T-cell (primary cell): ENCODE measurements around the gene IRF3. TPM values are rescaled to one million over a fixed set of nuclear protein-coding genes. Genes with fewer than 3 reads are reported as not detected.
A peak's percentile ranks its signal among the peaks of the same experiment; 100 is the strongest.

Source experiments
- ATAC-seq, 4 experiments: fragments of 200-7000 bp in 3 of 4; fragments of 150-1000 bp in 1 of 4; cut with Tn5 transposase; replicated peaks in 1 of 4; 1 replicate in 3 of 4; 2 replicates in 1 of 4; pipeline ENCODE4 v1.10.0; 2021; ENCODE audit warnings: moderate library complexity in 3 of 4, mild to moderate bottlenecking in 2 of 4, moderate number of reproducible peaks in 1 of 4
- CTCF ChIA-PET, 2 donors: fragments of 300-600 bp; sonication (Branson Sonifier 250); formaldehyde crosslinking; loops; one replicate each; lab custom pipeline; 2022; ENCODE audit warnings: antibody characterized with exemption in 2 of 2; lab: Charles Lee
- POLR2A ChIA-PET, 2 donors: fragments of 300-600 bp; sonication (Branson Sonifier 250); formaldehyde crosslinking; loops; one replicate each; lab custom pipeline; 2022; ENCODE audit warnings: antibody characterized with exemption in 2 of 2; lab: Charles Lee
- DNase-seq, 35 experiments: peaks; one replicate each; pipeline versions ENCODE4 v3.0.0 to v3.0.0-alpha.2; 2013 to 2023
- H3K27ac ChIP-seq: one replicate; pipeline ENCODE4 v1.5.1; 2013; ENCODE audit warnings: low read length
- H3K27me3 ChIP-seq, 2 experiments: replicated peaks in 1 of 2; 1 replicate in 1 of 2; 2 replicates in 1 of 2; pipeline versions ENCODE4 v1.6.1 to v1.7.0; 2013; ENCODE audit warnings: low read length in 1 of 2, mixed read lengths in 1 of 2; ENCODE audit not compliant: control insufficient read depth in 2 of 2, insufficient read depth in 2 of 2; ENCODE audit errors: extremely low read depth in 1 of 2
- H3K36me3 ChIP-seq, 2 donors: 1 replicate in 1 of 2; 2 replicates in 1 of 2; pipeline versions ENCODE4 v1.6.1 to v1.7.0; 2013; ENCODE audit warnings: low read length in 1 of 2; ENCODE audit not compliant: control insufficient read depth in 2 of 2, insufficient read depth in 1 of 2; ENCODE audit errors: extremely low read depth in 1 of 2
- H3K4me1 ChIP-seq, 2 experiments: 1 replicate in 1 of 2; 2 replicates in 1 of 2; pipeline versions ENCODE4 v1.6.1 to v1.7.0; 2013; ENCODE audit warnings: low read length in 2 of 2, mixed read lengths in 1 of 2; ENCODE audit not compliant: insufficient read depth in 2 of 2, control insufficient read depth in 1 of 2; ENCODE audit errors: extremely low read depth in 1 of 2
- H3K4me3 ChIP-seq, 2 donors: 1 replicate in 1 of 2; 2 replicates in 1 of 2; pipeline versions ENCODE4 v1.5.1 to v1.7.0; 2013; ENCODE audit warnings: mild to moderate bottlenecking in 2 of 2, low read length in 1 of 2, moderate library complexity in 1 of 2; ENCODE audit not compliant: control insufficient read depth in 1 of 2; ENCODE audit errors: extremely low read depth in 1 of 2
- H3K9me3 ChIP-seq: 2 replicates; pipeline ENCODE4 v1.7.0; 2013
- H3K27ac Mint-ChIP-seq, 2 donors: one replicate each; pipeline ENCODE4 v1.8.0; 2020 to 2021; ENCODE audit warnings: mild to moderate bottlenecking in 2 of 2, mixed read lengths in 2 of 2
- H3K27me3 Mint-ChIP-seq, 2 donors: one replicate each; pipeline ENCODE4 v1.8.0; 2021 to 2022; ENCODE audit warnings: mixed read lengths in 2 of 2
- H3K36me3 Mint-ChIP-seq: one replicate; pipeline ENCODE4 v1.8.0; 2021; ENCODE audit warnings: mixed read lengths
- H3K4me1 Mint-ChIP-seq, 3 donors: one replicate each; pipeline ENCODE4 v1.8.0; 2020 to 2022; ENCODE audit warnings: mixed read lengths in 3 of 3, mild to moderate bottlenecking in 1 of 3
- H3K4me3 Mint-ChIP-seq, 3 donors: one replicate each; pipeline ENCODE4 v1.8.0; 2020 to 2022; ENCODE audit warnings: mild to moderate bottlenecking in 3 of 3, mixed read lengths in 3 of 3, moderate library complexity in 3 of 3
- H3K9me3 Mint-ChIP-seq, 3 donors: one replicate each; pipeline ENCODE4 v1.8.0; 2020 to 2022; ENCODE audit warnings: mixed read lengths in 3 of 3
- WGBS: methylation state at CpG from one replicate; pipeline ENCODE4 v1.1.5; 2013; ENCODE audit warnings: missing lambda C conversion rate; ENCODE audit not compliant: insufficient coverage; 5-methylcytosine and 5-hydroxymethylcytosine counted together
- total RNA-seq, 35 experiments: library from RNA in 6 of 35; stranded (reverse) in 6 of 35; fragments of 120-200 nt in 1 of 35; gene quantifications; one replicate each; pipeline versions ENCODE4 v1.2.1 to v1.2.4 and lab custom pipeline; 2013 to 2026

The IRF3 gene
- total RNA-seq, 5 donors from 2014 or later (not counting 1 experiment from before 2014, with no cell fraction given), result 191 to 376 (median 350) TPM

DNA sequence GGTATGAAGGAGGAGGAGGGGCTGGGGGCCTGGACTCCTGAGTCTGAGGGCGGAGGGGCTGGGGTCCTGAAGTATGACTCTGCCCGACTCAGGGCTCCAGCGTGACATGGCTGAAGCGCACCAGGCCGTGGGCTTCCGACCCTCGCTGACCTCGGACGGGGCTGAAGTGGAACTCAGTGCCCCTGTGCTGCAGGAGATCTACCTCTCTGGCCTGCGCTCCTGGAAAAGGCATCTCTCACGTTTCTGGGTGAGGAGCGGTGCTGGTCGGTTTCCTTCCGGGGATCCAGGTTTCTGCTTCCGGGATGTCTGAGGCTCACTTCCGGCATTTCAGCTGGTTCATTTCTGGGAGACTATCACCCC is 26.5 kb upstream of the IRF3 start:
- Mint-ChIP-seq H3K4me3 (peak overlapping the region in 1 of 3 donors; percentile 82), H3K27me3 (peaks cover 13 to 26% of the 10 kb centered on the region in 2 donors), H3K27ac (no peak overlapping the region), H3K36me3 (peaks cover 3% of the 10 kb centered on the region), H3K9me3 (no peaks in the 10 kb centered on the region), H3K4me1 (peaks cover 19 to 26% (median 25%) of the 10 kb centered on the region in 3 donors)
- DNase-seq (no peak), ATAC-seq (no peak)
- POLR2A ChIA-PET, result interaction anchor here in 1 of 2 donors (0.5 kb wide), 1 partner anchor 505 kb away, joined by 5 read pairs; no protein-coding TSS in a partner anchor
- no peak overlapping the region for H3K27ac ChIP-seq
- H3K4me3 ChIP-seq, result no peak overlapping the region
- H3K27me3 ChIP-seq, result peaks cover 5 to 46% of the 10 kb centered on the region in 2 experiments
- H3K4me1 ChIP-seq, result peaks cover 4 to 27% of the 10 kb centered on the region in 2 experiments
- no peaks in the 10 kb centered on the region for H3K9me3 ChIP-seq
- 95% methylated on average over 16 of the region's 16 CpGs for WGBS
- CTCF ChIA-PET, result no interaction called here
- peaks cover under 1 to 6% of the 10 kb centered on the region in 2 donors for H3K36me3 ChIP-seq

GRCh38 chr19:49691243-49692146 is 25.8 kb upstream of the IRF3 start:
- Mint-ChIP-seq H3K4me1 (peaks cover 19 to 26% (median 25%) of the 10 kb centered on the region in 3 donors), H3K27me3 (peaks cover 13 to 26% of the 10 kb centered on the region in 2 donors), H3K4me3 (peak overlapping the region; percentile 82 to 89 (median 85)), H3K36me3 (peaks cover 3% of the 10 kb centered on the region), H3K9me3 (no peaks in the 10 kb centered on the region), H3K27ac (peak overlapping the region in 1 of 2 donors; percentile 73)
- 18% methylated on average over 21 of the region's 39 CpGs for WGBS
- peak overlapping the region; percentile 52 to 60 for H3K4me3 ChIP-seq
- H3K36me3 ChIP-seq, result peaks cover 4 to 10% of the 10 kb centered on the region in 2 donors
- H3K27ac ChIP-seq, result no peak overlapping the region
- peaks cover 4 to 27% of the 10 kb centered on the region in 2 experiments for H3K4me1 ChIP-seq
- ChIA-PET POLR2A (no interaction called here), CTCF (no interaction called here)
- ATAC-seq (peak; percentile 34 to 59 (median 38)), DNase-seq (peak in 6 of 35 experiments; percentile 22 to 50 (median 30))
- H3K9me3 ChIP-seq, result no peaks in the 10 kb centered on the region
- H3K27me3 ChIP-seq, result peaks cover 5 to 46% of the 10 kb centered on the region in 2 experiments

GRCh38 chr19:49690656-49691242 is 25.1 kb upstream of the IRF3 start, which contains the start of gene CPT1C:
Gene CPT1C (plus strand): TSS chr19:49691116. CDS start chr19:49692253, 1,137 bp downstream.
- ATAC-seq, result peak; percentile 56 to 76 (median 72)
- Histone ChIP-seq H3K4me1 (peaks cover 4 to 27% of the 10 kb centered on the region in 2 experiments), H3K4me3 (peak within 1 kb of the TSS; percentile 52 to 60), H3K9me3 (no peaks in the 10 kb centered on the region), H3K27me3 (peaks cover 5 to 46% of the 10 kb centered on the region in 2 experiments), H3K36me3 (peaks cover 4 to 18% of the 10 kb centered on the region in 2 donors), H3K27ac (no peak within 1 kb of the TSS)
- peaks cover 19 to 26% (median 25%) of the 10 kb centered on the region in 3 donors for H3K4me1 Mint-ChIP-seq
- H3K27me3 Mint-ChIP-seq, result peaks cover 13 to 26% of the 10 kb centered on the region in 2 donors
- H3K4me3 Mint-ChIP-seq, result peak within 1 kb of the TSS; percentile 82 to 89 (median 85)
- H3K27ac Mint-ChIP-seq, result peak within 1 kb of the TSS; percentile 73
- 5% methylated on average over 35 of the region's 38 CpGs for WGBS
- H3K36me3 Mint-ChIP-seq, result peaks cover 8% of the 10 kb centered on the region
- H3K9me3 Mint-ChIP-seq, result no peaks in the 10 kb centered on the region
- CTCF ChIA-PET, result no interaction called here
- DNase-seq, result peak in 24 of 35 experiments; percentile 13 to 64 (median 44)
- POLR2A ChIA-PET, result no interaction called here

DNA sequence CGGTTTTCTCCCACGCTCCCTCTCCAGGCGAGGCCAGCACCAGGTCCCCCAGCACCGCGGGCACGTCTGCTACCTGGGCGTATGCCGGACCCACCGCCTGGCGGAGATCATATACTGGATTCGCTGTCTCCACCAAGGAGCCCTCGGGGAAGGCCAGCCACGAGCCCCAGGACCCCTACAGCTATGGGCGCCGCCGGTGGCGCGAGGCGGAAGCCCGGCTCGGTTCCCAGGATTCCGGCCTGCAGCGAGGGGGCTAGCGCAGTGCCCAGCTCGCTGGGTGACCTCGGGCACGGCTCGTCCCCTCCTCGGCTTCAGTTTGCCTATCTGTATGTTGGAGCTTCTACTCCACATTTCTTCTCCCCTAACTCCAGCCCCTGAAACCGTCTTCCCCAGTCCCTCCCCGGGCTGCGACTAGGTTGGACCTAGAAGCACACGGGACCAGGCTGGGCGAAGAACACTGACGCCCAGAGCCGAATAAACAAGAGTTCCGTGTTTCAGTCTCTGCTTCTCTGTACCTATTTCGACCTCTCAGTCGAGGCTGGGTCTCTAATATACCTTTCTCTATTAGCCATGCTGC is 24.5 kb upstream of the IRF3 start:
- Histone ChIP-seq H3K27me3 (peaks cover 5 to 46% of the 10 kb centered on the region in 2 experiments), H3K9me3 (no peaks in the 10 kb centered on the region), H3K27ac (no peak overlapping the region), H3K36me3 (peaks cover 4 to 23% of the 10 kb centered on the region in 2 donors), H3K4me1 (peaks cover 4 to 27% of the 10 kb centered on the region in 2 experiments), H3K4me3 (peak overlapping the region; percentile 52 to 60)
- H3K9me3 Mint-ChIP-seq, result no peaks in the 10 kb centered on the region
- DNase-seq (no peak), ATAC-seq (peak in 3 of 4 experiments; percentile 16 to 17 (median 17))
- peak overlapping the region; percentile 73 for H3K27ac Mint-ChIP-seq
- H3K4me1 Mint-ChIP-seq, result peaks cover 19 to 26% (median 25%) of the 10 kb centered on the region in 3 donors
- peak overlapping the region; percentile 82 to 89 (median 85) for H3K4me3 Mint-ChIP-seq
- CTCF ChIA-PET, result no interaction called here
- peaks cover 13% of the 10 kb centered on the region for H3K36me3 Mint-ChIP-seq
- POLR2A ChIA-PET, result no interaction called here
- 42% methylated on average over 39 of the region's 39 CpGs for WGBS
- H3K27me3 Mint-ChIP-seq, result peaks cover 13 to 26% of the 10 kb centered on the region in 2 donors

DNA sequence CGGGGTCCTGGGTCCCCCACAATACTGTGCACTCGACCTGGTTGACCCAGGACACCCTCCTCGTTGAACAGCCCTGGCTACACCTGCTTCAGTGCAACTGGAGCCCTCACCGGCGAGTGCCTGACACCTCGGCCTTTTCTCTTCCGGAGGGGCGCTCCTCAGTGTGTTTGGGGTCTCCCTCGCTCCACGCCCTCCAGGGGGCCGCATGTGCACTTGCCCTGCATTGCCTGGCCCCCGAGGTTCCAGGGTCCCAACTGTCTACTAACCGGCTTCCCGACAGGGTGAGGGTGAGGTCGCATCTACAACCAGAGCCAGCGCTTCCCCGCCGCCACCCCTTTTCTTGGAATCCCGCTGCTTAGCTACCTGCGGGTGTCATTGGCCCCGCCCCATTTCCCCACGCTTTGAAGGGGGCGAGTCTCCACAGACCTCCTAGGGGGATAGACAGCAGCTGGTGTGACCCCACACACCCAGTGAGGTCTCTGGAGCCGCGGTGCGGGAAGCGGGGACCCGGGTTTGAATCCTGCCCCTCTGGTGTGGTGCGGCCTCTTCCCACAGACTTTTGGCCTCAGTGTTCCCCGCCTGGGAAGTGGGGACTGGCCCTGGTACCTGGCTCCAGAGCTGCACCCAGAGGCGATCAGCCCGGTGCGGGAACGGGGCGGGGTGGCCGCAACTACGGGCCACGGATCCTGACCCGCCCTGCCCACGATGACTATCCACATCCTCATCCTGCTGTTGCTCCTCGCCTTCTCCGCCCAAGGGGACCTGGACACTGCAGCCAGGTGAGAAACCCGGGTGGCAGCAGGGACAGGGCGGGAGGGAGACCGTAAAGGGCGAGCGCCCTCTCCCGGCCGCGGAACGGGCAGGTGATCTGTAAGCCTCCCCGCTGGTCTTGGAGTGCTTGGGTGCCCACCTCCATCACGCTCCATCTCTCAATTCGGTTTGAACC is 23.7 kb upstream of the IRF3 start, which contains the start of gene ADM5:
Gene ADM5 (plus strand): TSS at position 462 of the 946 bp plus-strand sequence. CDS start 244 bp downstream, at position 706.
- H3K27ac Mint-ChIP-seq, result peak within 1 kb of the TSS; percentile 73
- ChIA-PET CTCF (no interaction called here), POLR2A (no interaction called here)
- peaks cover 16% of the 10 kb centered on the region for H3K36me3 Mint-ChIP-seq
- H3K4me1 Mint-ChIP-seq, result peaks cover 19 to 26% (median 25%) of the 10 kb centered on the region in 3 donors
- Histone ChIP-seq H3K36me3 (peaks cover 4 to 31% of the 10 kb centered on the region in 2 donors), H3K27ac (no peak within 1 kb of the TSS), H3K4me1 (peaks cover 4 to 30% of the 10 kb centered on the region in 2 experiments), H3K4me3 (peak within 1 kb of the TSS; percentile 52 to 60), H3K9me3 (no peaks in the 10 kb centered on the region), H3K27me3 (peaks cover 5 to 46% of the 10 kb centered on the region in 2 experiments)
- ATAC-seq (peak; percentile 37 to 56 (median 51)), DNase-seq (peak in 20 of 35 experiments; percentile 19 to 60 (median 43))
- H3K4me3 Mint-ChIP-seq, result peak within 1 kb of the TSS; percentile 82 to 89 (median 85)
- H3K27me3 Mint-ChIP-seq, result peaks cover 13 to 26% of the 10 kb centered on the region in 2 donors
- WGBS, result 50% methylated on average over 48 of the region's 54 CpGs
- no peaks in the 10 kb centered on the region for H3K9me3 Mint-ChIP-seq
